Mesendoderm (in vitro differentiated cells): ENCODE data around the gene CENPK.

Experiments
- DNase-seq: peaks from one replicate; pipeline ENCODE4 v3.0.0; 2013
- H2AK5ac ChIP-seq: 2 replicates; pipeline ENCODE4 v1.6.1; 2013; ENCODE audit warnings: low read length, inconsistent platforms
- H2BK120ac ChIP-seq: 2 replicates; pipeline ENCODE4 v1.6.1; 2013; ENCODE audit warnings: low read depth, mild to moderate bottlenecking, low read length, moderate library complexity, mixed read lengths
- H2BK15ac ChIP-seq: replicated peaks from 2 replicates; pipeline ENCODE4 v1.6.1; 2013; ENCODE audit warnings: low read depth, mild to moderate bottlenecking, moderate library complexity
- H2BK5ac ChIP-seq: 2 replicates; pipeline ENCODE4 v1.6.1; 2013; ENCODE audit warnings: low read length, inconsistent platforms
- H3K18ac ChIP-seq: 2 replicates; pipeline ENCODE4 v1.6.1; 2013; ENCODE audit warnings: mild to moderate bottlenecking, low read length, mixed read lengths
- H3K23ac ChIP-seq: one replicate; pipeline ENCODE4 v1.6.1; 2013; ENCODE audit warnings: low read length
- H3K27ac ChIP-seq: 2 replicates; pipeline ENCODE4 v1.5.1; 2013; ENCODE audit warnings: low read depth, mild to moderate bottlenecking, inconsistent platforms, low read length, moderate library complexity
- H3K27me3 ChIP-seq: 2 replicates; pipeline ENCODE4 v1.6.1; 2013; ENCODE audit warnings: low read length, control low read depth, mild to moderate bottlenecking, inconsistent platforms; ENCODE audit not compliant: insufficient read depth, poor library complexity
- H3K36me3 ChIP-seq: 2 replicates; pipeline ENCODE4 v1.6.1; 2013; ENCODE audit warnings: low read length, inconsistent platforms; ENCODE audit not compliant: control insufficient read depth, insufficient read depth
- H3K4ac ChIP-seq: one replicate; pipeline ENCODE4 v1.6.1; 2013; ENCODE audit warnings: low read depth, mild to moderate bottlenecking, low read length, moderate library complexity
- H3K4me1 ChIP-seq: 2 replicates; pipeline ENCODE4 v1.6.1; 2013; ENCODE audit warnings: low read depth, low read length, inconsistent platforms; ENCODE audit not compliant: control insufficient read depth
- H3K4me2 ChIP-seq: 2 replicates; pipeline ENCODE4 v1.6.1; 2013; ENCODE audit warnings: low read length
- H3K4me3 ChIP-seq: 2 replicates; pipeline ENCODE4 v1.5.1; 2013; ENCODE audit warnings: mild to moderate bottlenecking, low read length
- H3K56ac ChIP-seq: one replicate; pipeline ENCODE4 v1.6.1; 2013; ENCODE audit warnings: low read length
- H3K79me1 ChIP-seq: 2 replicates; pipeline ENCODE4 v1.6.1; 2013; ENCODE audit warnings: low read length, inconsistent platforms
- H3K79me2 ChIP-seq: 2 replicates; pipeline ENCODE4 v1.6.1; 2013; ENCODE audit warnings: mild to moderate bottlenecking, low read length; ENCODE audit not compliant: control insufficient read depth, insufficient read depth
- H3K9ac ChIP-seq: 2 replicates; pipeline ENCODE4 v1.6.1; 2013; ENCODE audit warnings: low read length, inconsistent platforms
- H4K5ac ChIP-seq: one replicate; pipeline ENCODE4 v1.6.1; 2013; ENCODE audit warnings: low read length
- H4K8ac ChIP-seq: one replicate; pipeline ENCODE4 v1.6.1; 2013; ENCODE audit warnings: low read depth, mild to moderate bottlenecking, control low read depth, low read length, moderate library complexity
- WGBS: extraction: QIAGEN DNeasy Blood & Tissue Kit; methylation state at CpG from one replicate; pipeline ENCODE4 v1.1.7; 2013; ENCODE audit warnings: low lambda C conversion rate, missing lambda C conversion rate; ENCODE audit not compliant: insufficient coverage; ENCODE audit errors: extremely low coverage; 5-methylcytosine and 5-hydroxymethylcytosine counted together

CENPK gene

GRCh38 chr5:65555287-65555686, 7.7 kb downstream of the CENPK start:
- Histone ChIP-seq H4K5ac (no peak overlapping the region), H2BK15ac (no peak overlapping the region), H3K27ac (no peak overlapping the region), H3K79me2 (no peaks in the 10 kb centered on the region), H2BK120ac (no peak overlapping the region), H2BK5ac (no peak overlapping the region), H3K27me3 (no peaks in the 10 kb centered on the region), H3K4me1 (no peaks in the 10 kb centered on the region), H3K9ac (no peak overlapping the region), H3K79me1 (no peaks in the 10 kb centered on the region), H3K56ac (no peak overlapping the region), H3K4me3 (no peak overlapping the region), H4K8ac (no peak overlapping the region), H2AK5ac (no peak overlapping the region), H3K18ac (no peak overlapping the region), H3K4ac (no peak overlapping the region), H3K36me3 (peaks cover 1% of the 10 kb centered on the region), H3K23ac (no peak overlapping the region), H3K4me2 (no peak overlapping the region)
- DNase-seq, result no peak

- Histone ChIP-seq H3K4me3 (no peak overlapping the region), H3K56ac (no peak overlapping the region), H4K5ac (no peak overlapping the region), H3K36me3 (peaks cover 4% of the 10 kb centered on the region), H2BK5ac (no peak overlapping the region), H3K27ac (no peak overlapping the region), H3K27me3 (no peaks in the 10 kb centered on the region), H2BK120ac (no peak overlapping the region), H3K79me1 (no peaks in the 10 kb centered on the region), H2AK5ac (no peak overlapping the region), H3K4me2 (no peak overlapping the region), H3K79me2 (no peaks in the 10 kb centered on the region), H4K8ac (no peak overlapping the region), H3K18ac (no peak overlapping the region), H3K4ac (no peak overlapping the region), H3K4me1 (no peaks in the 10 kb centered on the region), H3K9ac (no peak overlapping the region), H3K23ac (no peak overlapping the region), H2BK15ac (no peak overlapping the region)
- DNase-seq, result no peak
- WGBS, result no CpG with 5 or more reads among the region's 5 CpGs
These were observed 9.0 kb downstream of the CENPK start for GRCh38 chr5:65553941-65554340.

- H3K56ac ChIP-seq, result no peak overlapping the region
- H3K18ac ChIP-seq, result no peak overlapping the region
- WGBS, result no CpG with 5 or more reads among the region's 7 CpGs
- no peaks in the 10 kb centered on the region for H3K27me3 ChIP-seq
- no peak overlapping the region for H3K4ac ChIP-seq
- no peak overlapping the region for H2BK15ac ChIP-seq
- no peaks in the 10 kb centered on the region for H3K79me2 ChIP-seq
- no peak overlapping the region for H3K4me2 ChIP-seq
- H2AK5ac ChIP-seq, result no peak overlapping the region
- H3K4me1 ChIP-seq, result no peaks in the 10 kb centered on the region
- H3K4me3 ChIP-seq, result no peak overlapping the region
- no peak overlapping the region for H4K5ac ChIP-seq
- no peak overlapping the region for H2BK5ac ChIP-seq
- no peak overlapping the region for H3K27ac ChIP-seq
- no peak overlapping the region for H3K23ac ChIP-seq
- peaks cover 4% of the 10 kb centered on the region for H3K36me3 ChIP-seq
- DNase-seq, result no peak
- no peak overlapping the region for H3K9ac ChIP-seq
- H4K8ac ChIP-seq, result no peak overlapping the region
- H2BK120ac ChIP-seq, result no peak overlapping the region
- no peaks in the 10 kb centered on the region for H3K79me1 ChIP-seq
These were observed 14.7 kb downstream of the CENPK start for GRCh38 chr5:65548281-65548680.

GRCh38 chr5:65546141-65546540, 16.8 kb downstream of the CENPK start:
- peaks cover 4% of the 10 kb centered on the region for H3K36me3 ChIP-seq
- H2AK5ac ChIP-seq, result no peak overlapping the region
- H3K4me3 ChIP-seq, result no peak overlapping the region
- H3K27me3 ChIP-seq, result no peaks in the 10 kb centered on the region
- no peak overlapping the region for H4K8ac ChIP-seq
- no peak overlapping the region for H2BK120ac ChIP-seq
- H3K56ac ChIP-seq, result no peak overlapping the region
- no peak overlapping the region for H3K23ac ChIP-seq
- no peak overlapping the region for H3K4me2 ChIP-seq
- H3K18ac ChIP-seq, result no peak overlapping the region
- H3K79me1 ChIP-seq, result no peaks in the 10 kb centered on the region
- no peak overlapping the region for H2BK5ac ChIP-seq
- H3K4ac ChIP-seq, result no peak overlapping the region
- H2BK15ac ChIP-seq, result no peak overlapping the region
- no peaks in the 10 kb centered on the region for H3K4me1 ChIP-seq
- no peak overlapping the region for H3K9ac ChIP-seq
- H4K5ac ChIP-seq, result no peak overlapping the region
- H3K79me2 ChIP-seq, result no peaks in the 10 kb centered on the region
- DNase-seq, result no peak
- H3K27ac ChIP-seq, result no peak overlapping the region
- WGBS, result no CpG with 5 or more reads among the region's 5 CpGs

GRCh38 chr5:65544473-65544872, 18.5 kb downstream of the CENPK start:
- Histone ChIP-seq H3K36me3 (peaks cover 4% of the 10 kb centered on the region), H3K27me3 (no peaks in the 10 kb centered on the region), H4K8ac (no peak overlapping the region), H3K18ac (no peak overlapping the region), H3K79me2 (no peaks in the 10 kb centered on the region), H3K4ac (no peak overlapping the region), H3K4me1 (no peaks in the 10 kb centered on the region), H2BK120ac (no peak overlapping the region), H4K5ac (no peak overlapping the region), H3K23ac (no peak overlapping the region), H3K4me3 (no peak overlapping the region), H2BK5ac (no peak overlapping the region), H2AK5ac (no peak overlapping the region), H3K27ac (no peak overlapping the region), H3K56ac (no peak overlapping the region), H3K9ac (no peak overlapping the region), H3K4me2 (no peak overlapping the region), H2BK15ac (no peak overlapping the region), H3K79me1 (no peaks in the 10 kb centered on the region)
- DNase-seq, result no peak
- no CpG with 5 or more reads among the region's 4 CpGs for WGBS

DNA sequence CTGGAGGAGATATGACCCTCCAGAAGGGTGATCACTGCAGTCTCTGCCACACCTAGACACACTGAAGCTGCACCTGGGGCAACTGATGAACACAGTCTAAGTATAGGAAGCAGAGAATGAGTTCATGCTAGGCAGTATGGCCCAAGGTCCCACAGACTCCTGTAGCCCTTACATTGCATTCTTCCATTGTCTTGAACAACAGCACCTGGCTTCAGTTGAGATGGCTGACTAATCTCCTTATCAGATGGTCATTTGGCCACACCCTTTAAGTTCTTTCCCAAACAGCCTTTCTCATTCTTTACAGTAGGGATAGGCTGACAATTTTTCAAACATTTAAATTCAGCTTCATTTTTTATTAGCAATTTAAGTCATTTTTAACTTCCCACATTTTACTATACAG, 23.1 kb downstream of the CENPK start:
- H2BK120ac ChIP-seq, result no peak overlapping the region
- H2BK15ac ChIP-seq, result no peak overlapping the region
- no peak overlapping the region for H3K4me2 ChIP-seq
- no peak overlapping the region for H4K8ac ChIP-seq
- H3K27ac ChIP-seq, result no peak overlapping the region
- H3K79me2 ChIP-seq, result no peaks in the 10 kb centered on the region
- H3K23ac ChIP-seq, result no peak overlapping the region
- H3K36me3 ChIP-seq, result no peaks in the 10 kb centered on the region
- H3K4me3 ChIP-seq, result no peak overlapping the region
- no peak overlapping the region for H3K56ac ChIP-seq
- no peak overlapping the region for H2AK5ac ChIP-seq
- peak; percentile 55 for DNase-seq
- no peak overlapping the region for H3K4ac ChIP-seq
- no peak overlapping the region for H3K9ac ChIP-seq
- no peaks in the 10 kb centered on the region for H3K4me1 ChIP-seq
- H4K5ac ChIP-seq, result no peak overlapping the region
- H3K27me3 ChIP-seq, result no peaks in the 10 kb centered on the region
- no peak overlapping the region for H2BK5ac ChIP-seq
- no peaks in the 10 kb centered on the region for H3K79me1 ChIP-seq
- H3K18ac ChIP-seq, result no peak overlapping the region
